GM12872 (cell line): ENCODE results near the gene FAM81A.

Experiments used
- CTCF ChIP-seq: IDR thresholded peaks from 3 replicates; pipeline ENCODE4 v1.5.1; 2011; ENCODE audit warnings: low read depth, mild to moderate bottlenecking, low read length, moderate library complexity; ENCODE audit not compliant: insufficient read depth

The FAM81A gene

GRCh38 chr15:59461521-59461920 lies 23.5 kb downstream of the FAM81A start:
- TF ChIP-seq CTCF = no peak

GRCh38 chr15:59473226-59473625 lies 35.2 kb downstream of the FAM81A start:
- TF ChIP-seq CTCF = no peak

DNA sequence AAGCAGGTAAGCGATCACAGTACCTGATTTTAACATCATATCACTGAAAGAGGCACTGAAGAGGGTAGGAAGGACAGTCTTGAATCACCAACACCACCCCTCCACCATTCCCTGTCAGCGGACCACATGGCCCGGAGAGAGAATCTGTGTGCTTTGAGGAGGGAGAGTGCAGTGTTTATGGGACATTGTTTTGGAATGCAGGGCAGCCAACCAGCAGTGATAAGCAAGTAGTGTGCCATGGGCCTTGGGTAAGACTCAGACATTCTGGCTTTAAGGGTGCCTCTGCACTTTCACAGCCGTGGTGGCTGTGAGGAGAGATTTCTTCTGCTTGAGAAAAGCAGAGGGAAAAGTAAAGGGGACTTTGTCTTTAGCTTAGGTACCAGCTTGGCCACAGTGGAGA lies 46.4 kb downstream of the FAM81A start:
- TF ChIP-seq CTCF = no peak

DNA sequence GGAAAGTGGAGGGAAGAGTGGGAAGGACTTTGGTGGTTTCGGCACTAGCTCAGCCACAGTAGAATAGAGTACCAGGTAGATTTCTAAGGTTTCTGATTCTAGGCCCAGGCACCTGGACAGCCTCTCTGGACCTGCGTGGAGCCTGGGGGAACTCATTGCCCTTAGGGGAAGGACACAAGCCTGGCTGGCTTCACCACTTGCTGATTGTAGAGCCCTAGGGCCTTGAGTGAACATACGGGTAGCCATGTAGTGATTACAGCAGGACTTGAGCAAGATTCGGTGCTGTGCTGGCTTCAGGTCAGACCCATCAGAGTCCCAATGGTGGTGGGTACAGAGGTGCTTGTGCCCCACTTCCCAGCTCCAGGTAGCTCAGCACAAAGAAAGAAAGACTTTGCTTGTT lies 47.0 kb downstream of the FAM81A start:
- TF ChIP-seq CTCF = no peak

- no peak for TF ChIP-seq CTCF
Measured at GRCh38 chr15:59491062-59491461, 53.1 kb downstream of the FAM81A start.

GRCh38 chr15:59492389-59493377 lies 54.7 kb downstream of the FAM81A start:
- peak; percentile 79 for TF ChIP-seq CTCF

- peak; percentile 81 for TF ChIP-seq CTCF
Measured at GRCh38 chr15:59501597-59501996, 63.6 kb downstream of the FAM81A start.
